ENCODE data around the gene PABPN1L. TPM values are rescaled to one million over a fixed set of nuclear protein-coding genes. Genes with fewer than 3 reads are reported as not detected.

The PABPN1L gene
- total RNA-seq, 2 donors from 2014 or later, result not detected

DNA sequence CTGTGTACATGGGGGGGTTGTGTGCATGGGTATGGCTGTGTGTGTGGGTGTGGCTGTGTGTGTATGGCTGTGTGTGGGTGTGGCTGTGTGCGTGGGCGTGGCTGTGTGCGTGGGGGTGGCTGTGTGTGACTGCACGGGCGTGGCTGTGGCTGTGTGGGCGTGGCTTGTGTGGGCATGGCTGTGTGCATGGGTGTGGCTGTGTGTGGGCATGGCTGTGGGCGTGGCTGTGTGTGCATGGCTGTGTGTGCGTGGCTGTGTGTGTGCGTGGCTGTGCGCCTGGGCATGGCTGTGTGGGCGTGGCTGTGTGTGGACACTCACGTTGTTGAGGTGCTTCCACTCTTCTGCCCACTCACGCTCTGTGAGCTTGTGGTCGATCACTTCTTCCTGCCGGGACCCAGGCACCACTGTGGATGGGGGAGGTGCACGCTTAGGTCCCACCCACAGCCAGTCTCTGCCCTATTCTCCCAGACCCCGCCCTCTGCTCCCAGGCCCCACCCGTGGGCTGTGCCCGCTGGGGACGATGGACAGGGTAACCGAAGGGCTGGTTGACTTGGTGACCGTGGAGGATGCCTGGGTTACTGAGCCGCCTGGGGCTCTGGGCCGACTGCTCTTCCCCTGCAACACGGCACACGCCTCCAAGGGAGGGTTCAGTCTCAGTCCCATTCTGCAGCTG is 16.0 kb upstream of the PABPN1L start:
- Mint-ChIP-seq H3K9me3 (no peaks in the 10 kb centered on the region), H3K27me3 (no peaks in the 10 kb centered on the region), H3K4me1 (no peaks in the 10 kb centered on the region), H3K27ac (peak overlapping the region; percentile 41), H3K4me3 (no peak overlapping the region), H3K36me3 (ENCODE audit: low read depth) (no peaks in the 10 kb centered on the region)
- no peak for ATAC-seq (replicated peaks)

- H3K4me3 Mint-ChIP-seq, result no peak overlapping the region
- H3K27ac Mint-ChIP-seq, result peak overlapping the region; percentile 41
- no peak for ATAC-seq (replicated peaks)
Observed at GRCh38 chr16:88881675-88882357, 15.4 kb upstream of the PABPN1L start.

DNA sequence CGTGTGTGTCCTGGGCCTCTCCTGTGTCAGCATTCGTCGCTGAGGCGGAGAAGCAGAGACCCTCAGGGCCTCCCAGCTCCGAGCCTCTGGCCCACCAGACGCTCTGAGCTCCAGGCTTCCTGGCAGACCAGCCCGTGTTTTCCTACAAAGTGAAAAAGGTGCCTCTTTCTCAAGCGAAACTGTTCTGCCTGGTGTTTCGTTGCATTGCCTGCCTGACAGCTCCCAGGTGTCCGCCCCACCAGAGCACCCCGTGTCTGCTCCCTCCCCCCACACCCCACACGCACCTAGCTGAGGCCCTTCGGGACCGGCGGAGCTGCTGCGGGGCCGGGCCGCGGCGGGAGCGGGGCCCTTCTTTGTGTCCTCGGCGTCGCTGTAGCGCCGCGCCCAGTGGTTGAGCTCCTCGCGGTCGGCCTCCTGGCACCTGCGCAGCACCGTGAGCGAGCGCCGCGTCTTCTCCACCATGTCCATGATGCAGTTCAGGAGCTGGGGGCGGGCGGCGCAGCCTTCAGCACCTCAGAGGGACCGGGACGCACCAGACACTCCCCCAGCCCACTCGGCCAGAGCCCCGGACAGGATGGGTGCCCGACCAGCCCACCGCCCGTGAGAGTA is 14.7 kb upstream of the PABPN1L start:
- H3K36me3 Mint-ChIP-seq (ENCODE audit: low read depth), result no peaks in the 10 kb centered on the region
- H3K9me3 Mint-ChIP-seq, result no peaks in the 10 kb centered on the region
- no peaks in the 10 kb centered on the region for H3K27me3 Mint-ChIP-seq
- no peaks in the 10 kb centered on the region for H3K4me1 Mint-ChIP-seq
- ATAC-seq (replicated peaks), result no peak
- H3K4me3 Mint-ChIP-seq, result no peak overlapping the region
- H3K27ac Mint-ChIP-seq, result no peak overlapping the region

More at GRCh38 chr16:88881675-88882357, 15.4 kb upstream of the PABPN1L start:
- no peaks in the 10 kb centered on the region for H3K4me1 Mint-ChIP-seq
- no peaks in the 10 kb centered on the region for H3K27me3 Mint-ChIP-seq
- no peaks in the 10 kb centered on the region for H3K9me3 Mint-ChIP-seq
- H3K36me3 Mint-ChIP-seq (ENCODE audit: low read depth), result no peaks in the 10 kb centered on the region

GRCh38 chr16:88880226-88881006 is 14.0 kb upstream of the PABPN1L start:
- Mint-ChIP-seq H3K36me3 (ENCODE audit: low read depth) (no peaks in the 10 kb centered on the region), H3K9me3 (no peaks in the 10 kb centered on the region)

DNA sequence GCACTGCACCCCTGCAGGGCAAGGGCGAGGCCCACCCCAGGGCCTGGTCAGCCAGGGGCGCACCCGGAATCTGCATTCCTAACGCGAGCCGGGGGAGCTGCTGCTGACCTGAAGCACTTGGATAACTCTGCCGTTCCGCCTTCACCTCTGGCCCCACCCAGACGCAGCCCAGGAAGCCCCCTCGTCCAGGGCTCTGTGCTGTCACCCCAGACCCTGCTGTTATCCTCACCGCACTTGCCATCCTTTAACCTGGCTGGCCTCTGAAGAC is 13.3 kb upstream of the PABPN1L start:
- H3K4me3 Mint-ChIP-seq, result no peak overlapping the region
- no peaks in the 10 kb centered on the region for H3K9me3 Mint-ChIP-seq
- no peaks in the 10 kb centered on the region for H3K4me1 Mint-ChIP-seq
- no peaks in the 10 kb centered on the region for H3K36me3 Mint-ChIP-seq (ENCODE audit: low read depth)
- no peak overlapping the region for H3K27ac Mint-ChIP-seq
- no peaks in the 10 kb centered on the region for H3K27me3 Mint-ChIP-seq
- no peak for ATAC-seq (replicated peaks)

More at GRCh38 chr16:88880226-88881006, 14.0 kb upstream of the PABPN1L start:
- Mint-ChIP-seq H3K4me3 (no peak overlapping the region), H3K27me3 (no peaks in the 10 kb centered on the region), H3K4me1 (no peaks in the 10 kb centered on the region), H3K27ac (no peak overlapping the region)
- ATAC-seq (replicated peaks), result no peak

GRCh38 chr16:88878967-88879787 is 12.7 kb upstream of the PABPN1L start:
- H3K27ac Mint-ChIP-seq, result no peak overlapping the region
- ATAC-seq (replicated peaks), result no peak
- no peaks in the 10 kb centered on the region for H3K27me3 Mint-ChIP-seq
- H3K9me3 Mint-ChIP-seq, result no peaks in the 10 kb centered on the region
- no peak overlapping the region for H3K4me3 Mint-ChIP-seq
- H3K36me3 Mint-ChIP-seq (ENCODE audit: low read depth), result no peaks in the 10 kb centered on the region
- H3K4me1 Mint-ChIP-seq, result no peaks in the 10 kb centered on the region

DNA sequence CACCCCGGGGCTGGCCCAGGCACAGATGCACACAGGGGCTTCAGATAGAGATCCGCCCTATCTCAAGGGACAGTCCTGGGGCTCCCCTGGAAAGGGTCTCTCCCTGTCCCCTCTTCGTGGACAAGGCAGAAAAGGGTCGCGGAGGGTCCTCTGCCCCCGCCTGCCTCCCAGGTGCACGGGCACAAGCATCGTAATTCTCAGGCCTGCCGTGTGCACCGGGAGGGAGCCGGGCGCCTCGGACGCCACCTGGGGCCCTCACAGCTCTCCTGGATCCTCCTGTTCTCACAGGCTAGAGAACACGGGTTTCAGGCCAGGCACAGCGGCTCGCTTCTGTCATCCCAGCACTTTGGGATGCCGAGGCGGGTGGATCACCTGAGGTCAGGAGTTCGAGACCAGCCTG is 11.9 kb upstream of the PABPN1L start:
- H3K4me3 Mint-ChIP-seq, result no peak overlapping the region
- ATAC-seq (replicated peaks), result no peak
- H3K27ac Mint-ChIP-seq, result no peak overlapping the region
- no peaks in the 10 kb centered on the region for H3K27me3 Mint-ChIP-seq
- no peaks in the 10 kb centered on the region for H3K4me1 Mint-ChIP-seq
- no peaks in the 10 kb centered on the region for H3K9me3 Mint-ChIP-seq
- no peaks in the 10 kb centered on the region for H3K36me3 Mint-ChIP-seq (ENCODE audit: low read depth)

DNA sequence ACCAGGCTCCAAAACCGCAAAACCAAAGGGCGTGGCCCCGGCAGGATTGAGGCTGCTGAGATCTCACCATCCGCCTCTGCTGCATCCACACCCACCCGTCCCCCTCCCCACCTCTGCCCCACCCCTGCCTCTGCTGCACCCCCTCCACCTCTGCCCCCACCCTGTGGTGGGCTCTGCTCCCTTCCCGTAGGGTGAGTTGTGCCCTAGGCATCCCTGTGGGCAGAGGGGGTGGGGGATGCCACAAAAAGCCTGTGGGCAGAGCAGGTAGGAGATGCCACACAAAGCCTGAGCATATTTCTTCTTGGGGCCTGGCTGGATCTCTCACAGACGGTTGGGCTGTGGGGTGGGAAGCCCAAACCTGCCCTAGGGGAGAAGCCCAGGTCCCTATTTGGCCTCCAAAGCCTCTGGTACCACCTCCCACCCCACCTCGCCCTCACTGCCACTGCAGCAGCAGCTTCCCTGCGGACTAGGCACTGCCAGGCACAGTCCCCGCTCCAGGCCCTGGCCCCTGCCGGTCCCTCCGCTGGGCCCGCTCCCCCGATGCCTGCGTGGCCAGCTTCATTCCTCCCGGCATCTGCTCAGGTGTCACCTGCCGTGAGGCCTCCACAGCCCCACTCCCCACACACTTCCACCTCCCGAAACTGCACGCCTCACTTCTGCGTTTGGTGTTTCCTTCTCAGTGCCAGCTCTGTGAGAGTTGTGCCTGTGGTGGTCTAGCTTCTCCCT is 11.3 kb upstream of the PABPN1L start:
- H3K27me3 Mint-ChIP-seq, result no peaks in the 10 kb centered on the region
- no peak for ATAC-seq (replicated peaks)
- no peaks in the 10 kb centered on the region for H3K9me3 Mint-ChIP-seq
- H3K4me3 Mint-ChIP-seq, result no peak overlapping the region
- H3K36me3 Mint-ChIP-seq (ENCODE audit: low read depth), result no peaks in the 10 kb centered on the region
- H3K27ac Mint-ChIP-seq, result no peak overlapping the region
- H3K4me1 Mint-ChIP-seq, result no peaks in the 10 kb centered on the region

- Mint-ChIP-seq H3K36me3 (ENCODE audit: low read depth) (no peaks in the 10 kb centered on the region), H3K9me3 (no peaks in the 10 kb centered on the region), H3K4me1 (no peaks in the 10 kb centered on the region), H3K27me3 (no peaks in the 10 kb centered on the region), H3K27ac (no peak overlapping the region), H3K4me3 (no peak overlapping the region)
- ATAC-seq (replicated peaks), result no peak
Observed at GRCh38 chr16:88876942-88877526, 10.6 kb upstream of the PABPN1L start.

DNA sequence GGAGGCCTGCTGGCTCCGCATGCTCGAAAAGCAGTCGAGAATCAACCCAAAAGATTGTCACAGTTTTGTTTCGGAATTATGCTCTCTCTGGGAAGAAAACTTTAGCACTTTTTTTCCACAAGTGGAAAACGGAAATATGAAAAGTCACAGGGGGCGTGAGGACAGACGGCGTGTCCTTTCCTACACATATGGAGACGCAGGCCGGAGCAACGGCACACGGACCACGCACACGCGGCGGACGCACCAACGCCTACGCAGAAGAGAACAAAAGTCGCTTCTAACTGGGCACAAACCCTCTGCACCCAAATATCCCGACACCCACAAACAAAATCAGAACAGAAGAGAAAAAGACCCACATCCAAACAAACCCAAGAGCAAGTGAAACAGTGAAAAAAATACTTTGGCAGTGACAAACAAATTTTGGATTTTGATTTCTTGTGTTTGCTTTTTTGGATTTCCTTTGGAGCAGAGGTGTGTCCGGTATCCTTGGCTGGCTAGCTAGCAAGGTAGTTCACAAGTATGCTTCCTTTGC is 9.3 kb upstream of the PABPN1L start:
- Mint-ChIP-seq H3K4me3 (no peak overlapping the region), H3K4me1 (no peaks in the 10 kb centered on the region), H3K27ac (no peak overlapping the region), H3K27me3 (peaks cover 6% of the 10 kb centered on the region), H3K36me3 (ENCODE audit: low read depth) (no peaks in the 10 kb centered on the region), H3K9me3 (no peaks in the 10 kb centered on the region)
- ATAC-seq (replicated peaks), result no peak

- ATAC-seq (replicated peaks), result no peak
- Mint-ChIP-seq H3K27me3 (peaks cover 9% of the 10 kb centered on the region), H3K36me3 (ENCODE audit: low read depth) (no peaks in the 10 kb centered on the region), H3K4me1 (no peaks in the 10 kb centered on the region), H3K9me3 (no peaks in the 10 kb centered on the region), H3K4me3 (no peak overlapping the region), H3K27ac (no peak overlapping the region)
Observed at GRCh38 chr16:88874938-88875599, 8.6 kb upstream of the PABPN1L start.

DNA sequence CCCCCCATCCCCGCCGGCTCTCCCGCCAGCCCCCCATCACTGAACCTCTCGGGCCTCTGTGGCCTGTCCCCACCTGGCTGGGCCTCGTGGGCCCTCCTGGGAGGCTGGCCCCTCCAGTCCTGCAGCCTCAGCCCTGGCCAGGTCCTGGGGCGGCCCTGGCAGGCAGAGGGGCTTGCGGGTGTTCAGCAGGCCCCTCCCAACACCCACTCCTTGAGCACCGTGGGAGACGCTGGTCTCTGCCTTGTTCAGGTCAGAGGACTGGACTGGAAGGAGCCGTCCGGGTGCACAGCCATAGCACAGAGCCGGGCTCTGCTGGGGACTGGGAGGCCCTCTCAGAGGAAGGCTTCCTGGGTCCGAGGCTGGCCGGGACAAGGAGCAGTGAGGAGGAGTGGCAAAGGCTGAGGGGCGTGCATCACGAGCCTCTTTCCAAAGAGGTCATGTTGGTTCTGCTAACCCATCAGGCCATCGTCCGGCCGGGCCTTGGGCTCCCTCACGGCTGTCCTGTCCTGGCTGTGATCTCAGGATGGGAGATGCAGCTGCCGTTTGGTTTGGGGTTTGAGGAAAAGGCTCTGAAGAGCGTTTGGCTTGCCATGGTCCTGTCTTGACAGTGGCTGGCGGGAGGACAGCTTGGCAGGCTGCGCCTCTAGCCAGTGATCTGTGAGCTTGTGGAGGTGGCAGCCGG is 6.3 kb upstream of the PABPN1L start:
- Mint-ChIP-seq H3K27ac (no peak overlapping the region), H3K9me3 (no peaks in the 10 kb centered on the region), H3K27me3 (peaks cover 9% of the 10 kb centered on the region), H3K4me3 (no peak overlapping the region), H3K4me1 (no peaks in the 10 kb centered on the region), H3K36me3 (ENCODE audit: low read depth) (no peaks in the 10 kb centered on the region)
- ATAC-seq (replicated peaks), result no peak

Measured in activated T-helper 17 cell treated with anti-CD3 and anti-CD28 coated beads, Interleukin-2, amount 50 U/mL, for 72 hours (primary cell).